Measurements from ENCODE around the gene SUSD4.

- TF ChIP-seq CHD2 (IDR thresholded peaks at IDR 0.05; ENCODE audit: low read length, partially characterized antibody), result no peak
- TF ChIP-seq E2F6 (IDR thresholded peaks at IDR 0.05; ENCODE audit: borderline replicate concordance, low read depth), result no peak
- no peak for TF ChIP-seq CHD4 (IDR thresholded peaks at IDR 0.05; ENCODE audit: borderline replicate concordance)
- no peak for TF ChIP-seq MAX (IDR thresholded peaks at IDR 0.05)
- no peak for TF ChIP-seq CTCF (IDR thresholded peaks at IDR 0.05)
- no peak for TF ChIP-seq PHF8 (IDR thresholded peaks at IDR 0.05; ENCODE audit: borderline replicate concordance, low read depth)
- no peak for TF ChIP-seq RFX5 (IDR thresholded peaks at IDR 0.05)
- no peak for TF ChIP-seq ELK1 (IDR thresholded peaks at IDR 0.05; ENCODE audit: low read depth, low read length)
- no peak for TF ChIP-seq HMGXB4 (CRISPR knock-in tag; IDR thresholded peaks at IDR 0.05; ENCODE audit: borderline replicate concordance)
- no peak for TF ChIP-seq NFE2L2 (conservative IDR thresholded peaks at IDR 0.05; ENCODE audit: low read length)
- no peak for TF ChIP-seq MAZ (IDR thresholded peaks at IDR 0.05; ENCODE audit: borderline replicate concordance, low read depth, low read length)
- no peak for TF ChIP-seq BHLHE40 (IDR thresholded peaks at IDR 0.05; ENCODE audit: low read depth, low read length)
- no peak for TF ChIP-seq PBX3 (IDR thresholded peaks at IDR 0.05)
- TF ChIP-seq CBX2 (IDR thresholded peaks at IDR 0.05; ENCODE audit: borderline replicate concordance, low read depth), result no peak
These were observed 16.4 kb downstream of the SUSD4 start for GRCh38 chr1:223347583-223347982.

All from A549 (cell line).